GM20431 (cell line): Measurements from ENCODE around the gene RBM43.

ENCODE experiments used
- in situ Hi-C: fragments of 300-500 bp; cut with MseI, MboI; formaldehyde crosslinking; loops from one replicate; pipeline ENCODE4 v1.15.0; 2020; ENCODE audit warnings: low sequenced_read_pairs; ENCODE audit not compliant: unreplicated experiment

RBM43 gene

DNA sequence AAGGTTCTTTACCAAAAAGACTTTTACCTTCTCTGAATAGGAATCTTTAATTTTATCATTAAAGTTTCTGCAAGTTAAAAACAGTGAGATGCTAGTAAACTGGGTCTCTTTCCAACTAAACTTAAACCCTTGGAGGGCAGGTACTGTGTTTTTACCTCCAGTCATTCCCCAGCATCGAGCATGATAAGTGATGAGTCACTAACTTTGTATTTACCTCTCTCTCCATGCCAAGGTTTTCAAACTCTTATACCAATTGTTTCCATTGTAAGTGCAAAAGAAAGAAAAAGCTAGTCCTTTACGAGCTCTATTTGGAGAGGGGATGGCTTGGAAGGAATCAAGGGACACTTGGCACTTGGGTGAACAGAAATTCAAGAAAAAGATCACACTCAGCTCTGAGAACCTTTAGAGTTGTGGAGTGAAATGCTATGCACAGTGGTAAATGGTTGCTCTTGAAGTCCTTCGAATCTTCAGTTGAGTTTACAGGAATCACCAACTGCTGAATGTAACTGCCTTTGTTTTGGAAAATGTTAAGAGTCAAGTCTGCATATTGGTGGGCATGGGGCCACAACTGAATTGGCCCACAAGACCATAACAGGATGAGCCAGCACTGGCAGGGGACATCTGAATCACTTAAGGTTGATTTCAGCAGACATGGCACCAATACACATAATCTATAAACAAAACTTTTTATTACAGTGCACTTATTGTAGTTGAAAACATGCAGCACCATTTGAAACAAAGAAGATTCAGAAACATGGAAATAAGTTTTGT lies 8.3 kb upstream of the RBM43 start:
- in situ Hi-C loops, result no loop called here

- in situ Hi-C loops, result no loop called here
Measured at GRCh38 chr2:151268085-151268484, 6.4 kb upstream of the RBM43 start.

DNA sequence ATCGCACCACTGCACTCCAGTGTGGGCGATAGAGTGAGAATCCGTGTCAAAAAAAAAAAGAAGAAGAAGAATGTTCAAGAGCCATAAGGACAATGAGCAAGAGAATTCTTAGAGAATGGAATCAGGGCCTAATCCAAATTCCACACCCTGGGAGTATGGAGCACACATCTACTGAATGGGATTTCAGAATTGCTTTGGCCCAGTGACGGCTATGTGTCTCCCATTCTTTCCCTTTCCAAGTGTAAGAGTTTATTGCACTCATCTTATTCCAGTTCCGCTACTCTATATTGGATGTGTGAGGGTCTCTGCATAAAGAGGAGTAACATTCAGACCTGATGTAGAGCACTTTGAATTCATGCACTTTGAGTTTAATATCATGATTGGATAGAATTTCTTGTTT lies 5.9 kb upstream of the RBM43 start:
- in situ Hi-C loops, result no loop called here

DNA sequence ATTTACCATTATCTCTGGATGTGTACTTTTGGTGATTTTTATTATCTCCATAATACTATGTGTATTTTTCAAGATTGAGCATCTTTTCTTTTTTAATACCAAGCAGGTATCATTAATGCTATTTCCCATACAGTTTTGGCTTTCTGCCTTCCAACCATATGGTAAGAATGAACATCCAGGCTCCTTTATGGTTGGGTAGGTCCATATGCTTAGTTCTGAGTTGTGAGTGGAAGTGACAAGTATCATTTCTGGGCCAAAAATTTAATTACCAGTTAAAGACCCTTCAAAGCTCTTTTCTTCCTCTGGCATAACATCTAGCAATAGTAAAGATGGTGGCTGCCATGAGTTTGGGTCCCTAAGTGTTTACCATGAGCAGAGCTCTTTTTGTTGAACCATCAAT lies 4.3 kb upstream of the RBM43 start:
- in situ Hi-C loops, result no loop called here

- in situ Hi-C loops, result no loop called here
Measured at GRCh38 chr2:151264157-151264825, 2.6 kb upstream of the RBM43 start.

GRCh38 chr2:151262629-151263028 lies 966 bp upstream of the RBM43 start:
- in situ Hi-C loops, result no loop called here

DNA sequence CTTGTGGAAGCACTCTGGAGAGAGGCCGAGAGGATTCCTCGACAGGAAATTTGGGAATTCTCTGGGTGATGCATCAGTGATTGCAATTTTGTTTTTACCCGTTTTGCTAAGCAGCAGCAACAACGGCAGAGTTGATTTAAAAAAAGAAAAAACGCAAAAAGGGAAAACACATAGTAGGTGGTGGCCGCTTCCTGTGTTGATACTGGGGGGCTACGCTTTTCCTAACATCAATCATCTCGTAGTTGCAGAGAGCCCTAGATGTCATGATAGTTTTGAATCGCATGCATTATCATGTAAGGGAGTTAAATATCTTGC lies 271 bp upstream of the RBM43 start:
- in situ Hi-C loops, result no loop called here

DNA sequence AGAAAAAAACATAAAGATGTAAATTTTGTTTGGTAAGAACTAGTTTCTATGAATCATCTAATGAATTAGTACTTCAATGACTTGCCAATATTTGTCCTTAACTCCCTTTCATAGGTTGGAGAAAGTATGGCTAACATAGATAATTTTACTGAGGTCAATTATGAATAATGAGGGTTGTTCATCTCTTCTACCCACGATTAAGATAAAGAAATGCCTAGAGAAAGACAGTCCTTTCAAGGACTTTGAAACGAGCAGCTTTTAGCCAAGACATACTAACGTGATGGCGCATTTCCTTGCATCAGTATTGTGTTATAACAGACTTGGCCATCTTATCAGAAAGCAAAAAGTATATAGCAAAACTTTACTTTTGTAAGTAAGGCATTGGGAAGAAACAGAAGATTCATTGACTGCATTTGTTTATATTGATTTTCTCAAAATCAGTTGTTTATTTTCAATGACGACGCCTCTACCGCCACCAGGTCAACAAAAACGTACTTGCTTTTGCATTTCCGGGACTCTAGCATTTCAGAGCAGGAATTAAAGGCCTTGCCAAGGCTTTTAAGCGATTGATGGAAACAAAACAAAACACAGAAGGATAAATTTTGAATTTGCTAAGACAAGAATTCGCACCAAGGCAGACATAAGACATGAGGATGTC lies 961 bp downstream of the RBM43 start:
- in situ Hi-C loops, result no loop called here

DNA sequence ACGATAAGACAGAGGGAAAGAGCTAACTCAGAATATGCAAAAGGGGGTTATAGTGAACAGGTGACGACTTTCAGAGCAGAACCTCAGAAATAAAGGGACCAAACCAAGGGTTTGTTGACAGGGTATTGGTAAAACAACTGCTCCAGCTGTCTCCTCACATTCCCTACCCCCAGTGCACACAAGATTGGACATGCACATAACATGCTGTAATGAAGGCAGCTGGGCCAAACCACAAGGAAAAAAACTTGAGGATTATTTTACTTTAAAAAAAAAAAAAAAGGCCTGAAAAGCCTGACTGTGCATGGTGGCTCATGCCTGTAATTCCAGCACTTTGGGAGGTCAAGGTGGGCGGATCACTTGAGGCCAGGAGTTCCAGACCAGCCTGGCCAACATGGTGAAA lies 3.5 kb downstream of the RBM43 start:
- in situ Hi-C loops, result no loop called here

- in situ Hi-C loops, result no loop called here
Measured at GRCh38 chr2:151252646-151253045, 9.0 kb downstream of the RBM43 start.

DNA sequence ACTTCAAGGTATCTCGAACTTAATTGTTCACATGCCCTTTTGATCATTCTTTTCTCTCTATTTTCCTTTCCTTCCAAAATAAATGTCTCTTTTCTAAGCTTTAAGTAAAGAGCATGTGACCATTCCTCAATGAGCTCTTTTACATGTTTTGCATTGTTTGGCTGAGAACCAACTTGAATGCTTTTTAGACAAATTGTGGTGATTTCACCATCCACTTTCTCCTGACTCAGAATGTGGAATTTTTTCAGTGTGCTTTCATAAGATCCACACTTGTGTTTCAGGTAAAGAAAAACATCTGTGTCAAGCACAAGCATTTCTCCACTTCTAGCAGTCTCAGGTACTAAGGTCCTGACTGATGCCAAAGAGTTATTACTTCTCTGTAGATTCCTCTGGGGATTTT lies 10.7 kb downstream of the RBM43 start:
- in situ Hi-C loops, result no loop called here

DNA sequence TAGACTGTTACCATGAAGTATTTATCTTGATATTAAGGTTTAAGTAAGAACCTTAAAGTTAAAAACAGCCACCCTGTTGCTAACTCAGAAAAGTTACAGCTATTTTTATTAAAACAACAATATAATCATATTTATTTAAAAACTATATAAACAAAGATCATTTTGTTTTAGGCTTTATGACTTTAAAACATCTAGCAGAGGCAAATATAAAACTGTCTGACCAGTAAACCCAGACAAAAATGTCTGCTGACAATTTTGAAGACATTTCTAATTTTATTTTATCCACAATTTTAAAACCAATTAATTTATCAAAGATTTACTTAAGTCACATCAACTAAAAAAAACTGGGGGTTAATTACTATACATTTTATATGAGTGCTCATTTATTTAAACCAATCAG lies 14.2 kb downstream of the RBM43 start:
- in situ Hi-C loops, result loop anchor here (25.0 kb wide), 1 partner anchor 1660 kb away; the partner anchor contains the start of gene MMADHC

GRCh38 chr2:151246152-151246551 lies 15.5 kb downstream of the RBM43 start:
- in situ Hi-C loops, result loop anchor here (25.0 kb wide), 1 partner anchor 1659 kb away; the partner anchor contains the start of gene MMADHC

GRCh38 chr2:151243468-151243867 lies 18.2 kb downstream of the RBM43 start:
- in situ Hi-C loops, result loop anchor here (25.0 kb wide), 1 partner anchor 1656 kb away; the partner anchor contains the start of gene MMADHC

GRCh38 chr2:151241224-151241623 lies 20.4 kb downstream of the RBM43 start:
- in situ Hi-C loops, result loop anchor here (25.0 kb wide), 1 partner anchor 1654 kb away; the partner anchor contains the start of gene MMADHC

GRCh38 chr2:151240433-151240832 lies 21.2 kb downstream of the RBM43 start:
- in situ Hi-C loops, result loop anchor here (25.0 kb wide), 1 partner anchor 1653 kb away; the partner anchor contains the start of gene MMADHC

- in situ Hi-C loops, result loop anchor here (25.0 kb wide), 1 partner anchor 1652 kb away; the partner anchor contains the start of gene MMADHC
Measured at GRCh38 chr2:151239624-151240023, 22.0 kb downstream of the RBM43 start.

GRCh38 chr2:151238527-151239487 lies 22.9 kb downstream of the RBM43 start:
- in situ Hi-C loops, result loop anchor here (25.0 kb wide), 1 partner anchor 1652 kb away; the partner anchor contains the start of gene MMADHC

DNA sequence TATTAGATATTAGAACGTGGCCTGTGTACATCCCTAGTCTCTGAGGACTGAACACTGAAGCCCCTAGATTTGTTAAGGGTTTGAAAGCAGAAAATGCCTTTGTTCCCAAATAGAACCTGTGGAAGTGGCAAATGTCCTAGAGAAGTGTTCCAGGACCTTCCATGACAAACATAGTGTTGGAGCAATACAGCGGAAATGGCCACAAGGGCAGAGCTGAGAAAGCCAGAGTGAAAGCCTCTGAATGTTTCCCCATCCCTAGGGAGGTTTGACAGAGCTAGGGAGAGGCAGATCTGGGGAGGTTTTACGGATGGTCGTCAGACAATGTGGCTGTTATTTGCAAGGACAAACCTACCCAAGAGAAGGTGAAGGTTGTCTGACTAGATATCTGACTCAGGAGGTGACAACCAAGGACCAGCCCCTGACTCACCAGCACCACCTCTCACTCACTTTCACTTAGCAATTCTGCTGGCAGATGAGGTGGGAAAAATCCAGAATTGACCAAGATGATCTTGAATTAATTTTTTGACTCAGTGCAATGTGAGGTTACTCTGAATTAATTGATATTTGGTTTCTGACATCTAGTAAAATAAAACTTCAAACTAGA lies 24.1 kb downstream of the RBM43 start:
- in situ Hi-C loops, result loop anchor here (25.0 kb wide), 1 partner anchor 1650 kb away; the partner anchor contains the start of gene MMADHC
